K562 (cell line): Measurements from ENCODE around the gene MLLT1. TPM values are rescaled to one million over a fixed set of nuclear protein-coding genes. Genes with fewer than 3 reads are reported as not detected.

Experiments used
- BCOR ChIP-seq: fragments of 450-650 bp; IDR thresholded peaks from 2 replicates; pipeline ENCODE4 v1.6.1; 2016
- CAMTA2 ChIP-seq: fragments of 250-450 bp; sonication (Bioruptor Pico); conservative IDR thresholded peaks from 2 replicates; pipeline ENCODE4 v1.5.1; 2022
- MEF2A ChIP-seq: IDR thresholded peaks from 2 replicates; pipeline ENCODE4 v1.6.1; 2011; ENCODE audit warnings: low read depth, mild to moderate bottlenecking, low read length, moderate library complexity; ENCODE audit not compliant: control insufficient read depth
- NCOA2 ChIP-seq, 2 experiments: fragments of 450-650 bp; IDR thresholded peaks; 2 replicates each; pipeline ENCODE4 v1.6.1; 2018; ENCODE audit warnings: mild to moderate bottlenecking in 2 of 2, moderate library complexity in 1 of 2; ENCODE audit not compliant: partially characterized antibody in 2 of 2
- SLC30A9 ChIP-seq: fragments of 250-450 bp; sonication (Bioruptor Pico); IDR thresholded peaks from 2 replicates; pipeline ENCODE4 v1.8.0; 2022; ENCODE audit warnings: mild to moderate bottlenecking, moderate library complexity
- polyA plus RNA-seq, 8 experiments: library from polyadenylated mRNA; depleted of rRNA in 4 of 8; stranded (reverse) in 5 of 8; unstranded in 3 of 8; fragments of >200 nt; fragmentation: Nextera tagmentation in 2 of 8; fragmentation: Illumina TruSeq in 1 of 8; extraction: Ambion mirVana in 2 of 8; extraction: Trizol in 1 of 8; gene quantifications; 2 replicates each; pipeline versions ENCODE4 v1.2.1 to v1.2.3, GENCODE V29; 2011 to 2014; ENCODE audit warnings: inconsistent platforms in 1 of 8, missing spikeins in 1 of 8
- total RNA-seq, 7 experiments: library from RNA; depleted of rRNA in 6 of 7; stranded (reverse); fragments of >200 nt in 6 of 7; fragmentation: Illumina TruSeq in 2 of 7; extraction: Trizol in 2 of 7; gene quantifications; 2 replicates each; pipeline versions ENCODE4 v1.2.1 to v1.2.3, GENCODE V29; 2011 to 2021; ENCODE audit warnings: low replicate concordance in 1 of 7
- TF ChIP-seq, protein P1 (sequence below): sonication (generic); formaldehyde crosslinking; IDR thresholded peaks from 2 replicates; pipeline ENCODE4 v1.8.0; 2022; ENCODE audit warnings: missing genetic modification reagents, mild to moderate bottlenecking, moderate library complexity, borderline replicate concordance
- TF ChIP-seq, protein P2 (sequence below): fragments of 450-650 bp; conservative IDR thresholded peaks from 2 replicates; pipeline ENCODE4 v1.6.1; 2016; ENCODE audit warnings: missing genetic modification characterization, low read depth, mild to moderate bottlenecking, missing compliant biosample characterization, moderate library complexity
- TF ChIP-seq, protein P3 (sequence below): fragments of 450-650 bp; IDR thresholded peaks from 2 replicates; pipeline ENCODE4 v1.6.1; 2016; ENCODE audit warnings: mild to moderate bottlenecking, moderate library complexity
- TF ChIP-seq, protein P4 (sequence below): sonication (generic); formaldehyde crosslinking; IDR thresholded peaks from 2 replicates; pipeline ENCODE4 v1.8.0; 2023; ENCODE audit warnings: mild to moderate bottlenecking, missing genetic modification reagents

The MLLT1 gene
- total and polyA plus RNA-seq, 9 of the 15 experiments (the other 6 are each of a cell fraction or from before 2014, with no cell fraction given), result 0.23 to 63.5 (median 15.4) TPM

DNA sequence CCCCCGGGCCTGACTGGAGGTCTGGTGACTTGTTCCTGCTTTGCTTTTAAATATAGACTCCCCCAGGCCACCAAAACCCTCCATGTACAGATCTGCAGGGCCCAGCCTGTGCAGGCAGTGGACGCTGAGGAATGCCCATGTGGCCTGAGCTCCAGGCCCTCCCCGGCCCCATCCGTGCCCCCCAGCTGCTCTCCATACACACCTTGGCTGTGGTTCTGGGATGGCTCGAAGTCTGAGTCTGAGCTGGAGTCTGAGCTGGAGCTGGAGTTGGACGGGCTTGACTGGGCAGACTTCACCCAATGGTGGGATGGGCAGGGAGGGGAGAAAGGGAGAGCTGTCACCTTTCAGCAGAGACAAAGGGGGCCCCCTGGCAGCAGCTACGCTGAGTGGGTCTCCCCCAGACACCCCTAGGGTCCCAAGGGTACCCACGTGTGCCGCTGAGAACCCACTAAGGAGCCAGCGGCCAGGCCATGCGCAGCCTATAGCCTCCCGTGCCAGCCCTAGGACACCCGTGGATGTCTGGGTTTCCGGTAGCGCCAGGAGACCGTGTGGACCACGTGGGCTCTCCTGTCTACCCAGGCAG lies 61.9 kb downstream of the MLLT1 start (continued):
- TF ChIP-seq, protein P1, sequence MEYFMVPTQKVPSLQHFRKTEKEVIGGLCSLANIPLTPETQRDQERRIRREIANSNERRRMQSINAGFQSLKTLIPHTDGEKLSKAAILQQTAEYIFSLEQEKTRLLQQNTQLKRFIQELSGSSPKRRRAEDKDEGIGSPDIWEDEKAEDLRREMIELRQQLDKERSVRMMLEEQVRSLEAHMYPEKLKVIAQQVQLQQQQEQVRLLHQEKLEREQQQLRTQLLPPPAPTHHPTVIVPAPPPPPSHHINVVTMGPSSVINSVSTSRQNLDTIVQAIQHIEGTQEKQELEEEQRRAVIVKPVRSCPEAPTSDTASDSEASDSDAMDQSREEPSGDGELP (CRISPR knock-in tag), result no peak
- no peak for TF ChIP-seq CAMTA2 (CRISPR knock-in tag)
- TF ChIP-seq, protein P2, sequence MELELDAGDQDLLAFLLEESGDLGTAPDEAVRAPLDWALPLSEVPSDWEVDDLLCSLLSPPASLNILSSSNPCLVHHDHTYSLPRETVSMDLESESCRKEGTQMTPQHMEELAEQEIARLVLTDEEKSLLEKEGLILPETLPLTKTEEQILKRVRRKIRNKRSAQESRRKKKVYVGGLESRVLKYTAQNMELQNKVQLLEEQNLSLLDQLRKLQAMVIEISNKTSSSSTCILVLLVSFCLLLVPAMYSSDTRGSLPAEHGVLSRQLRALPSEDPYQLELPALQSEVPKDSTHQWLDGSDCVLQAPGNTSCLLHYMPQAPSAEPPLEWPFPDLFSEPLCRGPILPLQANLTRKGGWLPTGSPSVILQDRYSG (tag), result no peak
- TF ChIP-seq SLC30A9 (CRISPR knock-in tag), result no peak
- no peak for TF ChIP-seq BCOR
- TF ChIP-seq, protein P3, sequence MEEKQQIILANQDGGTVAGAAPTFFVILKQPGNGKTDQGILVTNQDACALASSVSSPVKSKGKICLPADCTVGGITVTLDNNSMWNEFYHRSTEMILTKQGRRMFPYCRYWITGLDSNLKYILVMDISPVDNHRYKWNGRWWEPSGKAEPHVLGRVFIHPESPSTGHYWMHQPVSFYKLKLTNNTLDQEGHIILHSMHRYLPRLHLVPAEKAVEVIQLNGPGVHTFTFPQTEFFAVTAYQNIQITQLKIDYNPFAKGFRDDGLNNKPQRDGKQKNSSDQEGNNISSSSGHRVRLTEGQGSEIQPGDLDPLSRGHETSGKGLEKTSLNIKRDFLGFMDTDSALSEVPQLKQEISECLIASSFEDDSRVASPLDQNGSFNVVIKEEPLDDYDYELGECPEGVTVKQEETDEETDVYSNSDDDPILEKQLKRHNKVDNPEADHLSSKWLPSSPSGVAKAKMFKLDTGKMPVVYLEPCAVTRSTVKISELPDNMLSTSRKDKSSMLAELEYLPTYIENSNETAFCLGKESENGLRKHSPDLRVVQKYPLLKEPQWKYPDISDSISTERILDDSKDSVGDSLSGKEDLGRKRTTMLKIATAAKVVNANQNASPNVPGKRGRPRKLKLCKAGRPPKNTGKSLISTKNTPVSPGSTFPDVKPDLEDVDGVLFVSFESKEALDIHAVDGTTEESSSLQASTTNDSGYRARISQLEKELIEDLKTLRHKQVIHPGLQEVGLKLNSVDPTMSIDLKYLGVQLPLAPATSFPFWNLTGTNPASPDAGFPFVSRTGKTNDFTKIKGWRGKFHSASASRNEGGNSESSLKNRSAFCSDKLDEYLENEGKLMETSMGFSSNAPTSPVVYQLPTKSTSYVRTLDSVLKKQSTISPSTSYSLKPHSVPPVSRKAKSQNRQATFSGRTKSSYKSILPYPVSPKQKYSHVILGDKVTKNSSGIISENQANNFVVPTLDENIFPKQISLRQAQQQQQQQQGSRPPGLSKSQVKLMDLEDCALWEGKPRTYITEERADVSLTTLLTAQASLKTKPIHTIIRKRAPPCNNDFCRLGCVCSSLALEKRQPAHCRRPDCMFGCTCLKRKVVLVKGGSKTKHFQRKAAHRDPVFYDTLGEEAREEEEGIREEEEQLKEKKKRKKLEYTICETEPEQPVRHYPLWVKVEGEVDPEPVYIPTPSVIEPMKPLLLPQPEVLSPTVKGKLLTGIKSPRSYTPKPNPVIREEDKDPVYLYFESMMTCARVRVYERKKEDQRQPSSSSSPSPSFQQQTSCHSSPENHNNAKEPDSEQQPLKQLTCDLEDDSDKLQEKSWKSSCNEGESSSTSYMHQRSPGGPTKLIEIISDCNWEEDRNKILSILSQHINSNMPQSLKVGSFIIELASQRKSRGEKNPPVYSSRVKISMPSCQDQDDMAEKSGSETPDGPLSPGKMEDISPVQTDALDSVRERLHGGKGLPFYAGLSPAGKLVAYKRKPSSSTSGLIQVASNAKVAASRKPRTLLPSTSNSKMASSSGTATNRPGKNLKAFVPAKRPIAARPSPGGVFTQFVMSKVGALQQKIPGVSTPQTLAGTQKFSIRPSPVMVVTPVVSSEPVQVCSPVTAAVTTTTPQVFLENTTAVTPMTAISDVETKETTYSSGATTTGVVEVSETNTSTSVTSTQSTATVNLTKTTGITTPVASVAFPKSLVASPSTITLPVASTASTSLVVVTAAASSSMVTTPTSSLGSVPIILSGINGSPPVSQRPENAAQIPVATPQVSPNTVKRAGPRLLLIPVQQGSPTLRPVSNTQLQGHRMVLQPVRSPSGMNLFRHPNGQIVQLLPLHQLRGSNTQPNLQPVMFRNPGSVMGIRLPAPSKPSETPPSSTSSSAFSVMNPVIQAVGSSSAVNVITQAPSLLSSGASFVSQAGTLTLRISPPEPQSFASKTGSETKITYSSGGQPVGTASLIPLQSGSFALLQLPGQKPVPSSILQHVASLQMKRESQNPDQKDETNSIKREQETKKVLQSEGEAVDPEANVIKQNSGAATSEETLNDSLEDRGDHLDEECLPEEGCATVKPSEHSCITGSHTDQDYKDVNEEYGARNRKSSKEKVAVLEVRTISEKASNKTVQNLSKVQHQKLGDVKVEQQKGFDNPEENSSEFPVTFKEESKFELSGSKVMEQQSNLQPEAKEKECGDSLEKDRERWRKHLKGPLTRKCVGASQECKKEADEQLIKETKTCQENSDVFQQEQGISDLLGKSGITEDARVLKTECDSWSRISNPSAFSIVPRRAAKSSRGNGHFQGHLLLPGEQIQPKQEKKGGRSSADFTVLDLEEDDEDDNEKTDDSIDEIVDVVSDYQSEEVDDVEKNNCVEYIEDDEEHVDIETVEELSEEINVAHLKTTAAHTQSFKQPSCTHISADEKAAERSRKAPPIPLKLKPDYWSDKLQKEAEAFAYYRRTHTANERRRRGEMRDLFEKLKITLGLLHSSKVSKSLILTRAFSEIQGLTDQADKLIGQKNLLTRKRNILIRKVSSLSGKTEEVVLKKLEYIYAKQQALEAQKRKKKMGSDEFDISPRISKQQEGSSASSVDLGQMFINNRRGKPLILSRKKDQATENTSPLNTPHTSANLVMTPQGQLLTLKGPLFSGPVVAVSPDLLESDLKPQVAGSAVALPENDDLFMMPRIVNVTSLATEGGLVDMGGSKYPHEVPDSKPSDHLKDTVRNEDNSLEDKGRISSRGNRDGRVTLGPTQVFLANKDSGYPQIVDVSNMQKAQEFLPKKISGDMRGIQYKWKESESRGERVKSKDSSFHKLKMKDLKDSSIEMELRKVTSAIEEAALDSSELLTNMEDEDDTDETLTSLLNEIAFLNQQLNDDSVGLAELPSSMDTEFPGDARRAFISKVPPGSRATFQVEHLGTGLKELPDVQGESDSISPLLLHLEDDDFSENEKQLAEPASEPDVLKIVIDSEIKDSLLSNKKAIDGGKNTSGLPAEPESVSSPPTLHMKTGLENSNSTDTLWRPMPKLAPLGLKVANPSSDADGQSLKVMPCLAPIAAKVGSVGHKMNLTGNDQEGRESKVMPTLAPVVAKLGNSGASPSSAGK, result no peak
- TF ChIP-seq MEF2A, result no peak
- TF ChIP-seq, protein P4, sequence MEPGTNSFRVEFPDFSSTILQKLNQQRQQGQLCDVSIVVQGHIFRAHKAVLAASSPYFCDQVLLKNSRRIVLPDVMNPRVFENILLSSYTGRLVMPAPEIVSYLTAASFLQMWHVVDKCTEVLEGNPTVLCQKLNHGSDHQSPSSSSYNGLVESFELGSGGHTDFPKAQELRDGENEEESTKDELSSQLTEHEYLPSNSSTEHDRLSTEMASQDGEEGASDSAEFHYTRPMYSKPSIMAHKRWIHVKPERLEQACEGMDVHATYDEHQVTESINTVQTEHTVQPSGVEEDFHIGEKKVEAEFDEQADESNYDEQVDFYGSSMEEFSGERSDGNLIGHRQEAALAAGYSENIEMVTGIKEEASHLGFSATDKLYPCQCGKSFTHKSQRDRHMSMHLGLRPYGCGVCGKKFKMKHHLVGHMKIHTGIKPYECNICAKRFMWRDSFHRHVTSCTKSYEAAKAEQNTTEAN, result no peak
- TF ChIP-seq NCOA2 (IDR thresholded peaks at IDR 0.05; ENCODE audit: partially characterized antibody in 2 of 2), result no peak
